ENCODE data around the gene LMCD1.

Gene LMCD1

GRCh38 chr3:8482960-8483665 is 18.5 kb upstream of the LMCD1 start:
- TF ChIP-seq NFIC (IDR thresholded peaks at IDR 0.05) (peak; percentile 56), TEAD4 (IDR thresholded peaks at IDR 0.05) (peak; percentile 31; the same call in 1 of the 2 replicates), TCF12 (IDR thresholded peaks at IDR 0.05; ENCODE audit: low read depth) (no peak), EP300 (IDR thresholded peaks at IDR 0.05; ENCODE audit: borderline replicate concordance) (peak; percentile 22; the same call in 1 of the 2 replicates)

GRCh38 chr3:8484409-8485140 is 17.0 kb upstream of the LMCD1 start:
- no peak for TF ChIP-seq EGR1 (IDR thresholded peaks at IDR 0.05)
- TF ChIP-seq EP300 (IDR thresholded peaks at IDR 0.05; ENCODE audit: borderline replicate concordance): no peak
- no peak for TF ChIP-seq FOXM1 (IDR thresholded peaks at IDR 0.05; ENCODE audit: borderline replicate concordance, low read depth)
- TF ChIP-seq TAF1 (IDR thresholded peaks at IDR 0.05; ENCODE audit: low read depth): no peak
- TF ChIP-seq TEAD4 (IDR thresholded peaks at IDR 0.05): no peak
- no peak for TF ChIP-seq TCF12 (IDR thresholded peaks at IDR 0.05; ENCODE audit: low read depth)
- TF ChIP-seq, protein P1, sequence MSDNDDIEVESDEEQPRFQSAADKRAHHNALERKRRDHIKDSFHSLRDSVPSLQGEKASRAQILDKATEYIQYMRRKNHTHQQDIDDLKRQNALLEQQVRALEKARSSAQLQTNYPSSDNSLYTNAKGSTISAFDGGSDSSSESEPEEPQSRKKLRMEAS (IDR thresholded peaks at IDR 0.05): no peak
- TF ChIP-seq RAD21 (IDR thresholded peaks at IDR 0.05; ENCODE audit: low read depth): no peak
- TF ChIP-seq ZBTB7A (IDR thresholded peaks at IDR 0.05; ENCODE audit: low read depth): no peak
- TF ChIP-seq NFIC (IDR thresholded peaks at IDR 0.05): no peak
- TF ChIP-seq CREB1 (IDR thresholded peaks at IDR 0.05; ENCODE audit: low read depth): no peak
- no peak for TF ChIP-seq CEBPB (IDR thresholded peaks at IDR 0.05)
- TF ChIP-seq USF1 (IDR thresholded peaks at IDR 0.05): no peak
- TF ChIP-seq, protein P2, sequence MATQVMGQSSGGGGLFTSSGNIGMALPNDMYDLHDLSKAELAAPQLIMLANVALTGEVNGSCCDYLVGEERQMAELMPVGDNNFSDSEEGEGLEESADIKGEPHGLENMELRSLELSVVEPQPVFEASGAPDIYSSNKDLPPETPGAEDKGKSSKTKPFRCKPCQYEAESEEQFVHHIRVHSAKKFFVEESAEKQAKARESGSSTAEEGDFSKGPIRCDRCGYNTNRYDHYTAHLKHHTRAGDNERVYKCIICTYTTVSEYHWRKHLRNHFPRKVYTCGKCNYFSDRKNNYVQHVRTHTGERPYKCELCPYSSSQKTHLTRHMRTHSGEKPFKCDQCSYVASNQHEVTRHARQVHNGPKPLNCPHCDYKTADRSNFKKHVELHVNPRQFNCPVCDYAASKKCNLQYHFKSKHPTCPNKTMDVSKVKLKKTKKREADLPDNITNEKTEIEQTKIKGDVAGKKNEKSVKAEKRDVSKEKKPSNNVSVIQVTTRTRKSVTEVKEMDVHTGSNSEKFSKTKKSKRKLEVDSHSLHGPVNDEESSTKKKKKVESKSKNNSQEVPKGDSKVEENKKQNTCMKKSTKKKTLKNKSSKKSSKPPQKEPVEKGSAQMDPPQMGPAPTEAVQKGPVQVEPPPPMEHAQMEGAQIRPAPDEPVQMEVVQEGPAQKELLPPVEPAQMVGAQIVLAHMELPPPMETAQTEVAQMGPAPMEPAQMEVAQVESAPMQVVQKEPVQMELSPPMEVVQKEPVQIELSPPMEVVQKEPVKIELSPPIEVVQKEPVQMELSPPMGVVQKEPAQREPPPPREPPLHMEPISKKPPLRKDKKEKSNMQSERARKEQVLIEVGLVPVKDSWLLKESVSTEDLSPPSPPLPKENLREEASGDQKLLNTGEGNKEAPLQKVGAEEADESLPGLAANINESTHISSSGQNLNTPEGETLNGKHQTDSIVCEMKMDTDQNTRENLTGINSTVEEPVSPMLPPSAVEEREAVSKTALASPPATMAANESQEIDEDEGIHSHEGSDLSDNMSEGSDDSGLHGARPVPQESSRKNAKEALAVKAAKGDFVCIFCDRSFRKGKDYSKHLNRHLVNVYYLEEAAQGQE (IDR thresholded peaks at IDR 0.05; ENCODE audit: low read depth): no peak
- TF ChIP-seq YY1 (IDR thresholded peaks at IDR 0.05; ENCODE audit: low read depth): no peak

GRCh38 chr3:8485141-8485870 is 16.3 kb upstream of the LMCD1 start:
- no peak for TF ChIP-seq YY1 (IDR thresholded peaks at IDR 0.05; ENCODE audit: low read depth)
- TF ChIP-seq USF1 (IDR thresholded peaks at IDR 0.05): no peak
- no peak for TF ChIP-seq CEBPB (IDR thresholded peaks at IDR 0.05)
- TF ChIP-seq TCF12 (IDR thresholded peaks at IDR 0.05; ENCODE audit: low read depth): no peak
- TF ChIP-seq NFIC (IDR thresholded peaks at IDR 0.05): no peak
- TF ChIP-seq FOXM1 (IDR thresholded peaks at IDR 0.05; ENCODE audit: borderline replicate concordance, low read depth): no peak
- TF ChIP-seq TEAD4 (IDR thresholded peaks at IDR 0.05): no peak
- TF ChIP-seq, protein P1 (IDR thresholded peaks at IDR 0.05): no peak
- no peak for TF ChIP-seq CREB1 (IDR thresholded peaks at IDR 0.05; ENCODE audit: low read depth)
- TF ChIP-seq ZBTB7A (IDR thresholded peaks at IDR 0.05; ENCODE audit: low read depth): no peak

DNA sequence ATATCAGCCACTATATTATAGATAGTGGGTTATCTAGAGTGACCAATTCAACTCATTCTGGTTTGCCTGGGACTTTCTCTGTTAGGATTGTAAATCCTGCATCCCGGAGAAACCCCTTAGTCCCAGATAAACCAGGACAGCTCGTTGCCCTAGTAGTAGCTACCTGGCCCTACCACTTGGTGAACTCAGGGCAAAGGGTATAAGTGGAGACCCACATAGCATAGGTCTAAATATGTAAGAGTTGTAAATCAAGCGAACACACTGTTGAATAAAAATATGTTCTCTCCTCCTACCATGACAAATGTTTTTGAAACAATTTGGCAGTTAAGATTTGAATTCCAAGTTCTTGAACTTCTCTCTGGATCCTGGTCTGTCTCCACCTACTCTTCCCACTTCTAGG is 15.7 kb upstream of the LMCD1 start:
- TF ChIP-seq CREB1 (IDR thresholded peaks at IDR 0.05; ENCODE audit: low read depth) (no peak), USF1 (IDR thresholded peaks at IDR 0.05) (no peak), EP300 (IDR thresholded peaks at IDR 0.05; ENCODE audit: borderline replicate concordance) (no peak)

DNA sequence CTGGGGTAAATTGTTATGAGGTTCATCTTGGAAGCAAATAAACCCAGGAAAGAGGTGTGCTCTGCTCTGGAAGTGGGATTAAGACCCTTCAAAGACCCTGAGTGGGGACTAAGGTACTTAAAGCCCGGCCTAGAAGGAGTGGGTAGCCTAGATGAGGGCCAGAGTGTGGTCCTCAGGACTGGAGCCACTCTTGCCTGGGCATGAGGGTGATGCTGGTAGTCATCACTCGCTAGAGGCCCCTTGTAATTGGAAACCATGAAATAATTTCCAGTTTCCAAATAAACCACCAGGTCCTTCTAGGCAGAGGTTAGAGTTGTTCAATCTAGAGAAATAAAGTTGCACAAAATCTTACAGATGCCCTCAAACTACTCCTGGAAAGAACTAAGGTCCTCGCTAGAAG is 15.2 kb upstream of the LMCD1 start:
- TF ChIP-seq CEBPB (IDR thresholded peaks at IDR 0.05) (no peak), TAF1 (IDR thresholded peaks at IDR 0.05; ENCODE audit: low read depth) (no peak), YY1 (IDR thresholded peaks at IDR 0.05; ENCODE audit: low read depth) (no peak), NFIC (IDR thresholded peaks at IDR 0.05) (no peak), ZBTB7A (IDR thresholded peaks at IDR 0.05; ENCODE audit: low read depth) (no peak), EGR1 (IDR thresholded peaks at IDR 0.05) (no peak), TEAD4 (IDR thresholded peaks at IDR 0.05) (no peak), RAD21 (IDR thresholded peaks at IDR 0.05; ENCODE audit: low read depth) (no peak), EP300 (IDR thresholded peaks at IDR 0.05; ENCODE audit: borderline replicate concordance) (no peak), TCF12 (IDR thresholded peaks at IDR 0.05; ENCODE audit: low read depth) (no peak), FOXM1 (IDR thresholded peaks at IDR 0.05; ENCODE audit: borderline replicate concordance, low read depth) (no peak), CREB1 (IDR thresholded peaks at IDR 0.05; ENCODE audit: low read depth) (no peak)
- TF ChIP-seq, protein P2 (IDR thresholded peaks at IDR 0.05; ENCODE audit: low read depth): no peak

All from Ishikawa (cell line).